CD14-positive monocyte (primary cell): ENCODE data around the gene ENTHD1. TPM values are rescaled to one million over a fixed set of nuclear protein-coding genes. Genes with fewer than 3 reads are reported as not detected.

Experiments
- DNase-seq, 3 donors: peaks; one replicate each; pipeline ENCODE4 v3.0.0-alpha.2; 2011 to 2022
- H2AFZ ChIP-seq: 2 replicates; pipeline ENCODE4 v1.6.0; 2012; ENCODE audit warnings: mild to moderate bottlenecking, low read depth, low read length, inconsistent platforms; ENCODE audit not compliant: insufficient read depth, poor library complexity, severe bottlenecking
- H3K27ac ChIP-seq, 2 donors: 1 replicate in 1 of 2; 2 replicates in 1 of 2; pipeline ENCODE4 v1.5.1; 2012 to 2013; ENCODE audit warnings: low read length in 2 of 2, control low read depth in 1 of 2, inconsistent platforms in 1 of 2, low read depth in 1 of 2, mild to moderate bottlenecking in 1 of 2
- H3K27me3 ChIP-seq, 2 donors: one replicate each; pipeline versions ENCODE4 v1.6.0 to v1.6.1; 2011 to 2013; ENCODE audit warnings: low read length in 2 of 2; ENCODE audit not compliant: control insufficient read depth in 2 of 2, insufficient read depth in 2 of 2
- H3K36me3 ChIP-seq, 2 donors: replicated peaks in 1 of 2; 1 replicate in 1 of 2; 2 replicates in 1 of 2; pipeline versions ENCODE4 v1.5.1 to v1.6.1; 2012 to 2013; ENCODE audit warnings: low read length in 2 of 2, control low read depth in 1 of 2, inconsistent platforms in 1 of 2, mild to moderate bottlenecking in 1 of 2; ENCODE audit not compliant: insufficient read depth in 2 of 2, control insufficient read depth in 1 of 2
- H3K4me1 ChIP-seq, 2 donors: 1 replicate in 1 of 2; 2 replicates in 1 of 2; pipeline versions ENCODE4 v1.5.1 to v1.6.1; 2012 to 2013; ENCODE audit warnings: low read length in 2 of 2, control low read depth in 1 of 2, inconsistent platforms in 1 of 2, mild to moderate bottlenecking in 1 of 2, moderate library complexity in 1 of 2; ENCODE audit not compliant: insufficient read depth in 2 of 2, control insufficient read depth in 1 of 2
- H3K4me2 ChIP-seq: replicated peaks from 2 replicates; pipeline ENCODE3; 2012; ENCODE audit warnings: low read length, moderate library complexity, mild to moderate bottlenecking; ENCODE audit not compliant: poor library complexity, severe bottlenecking; ENCODE audit errors: extremely low read depth
- H3K4me3 ChIP-seq, 3 experiments: fragments of 200-600 bp in 1 of 3; sonication (generic) in 1 of 3; replicated peaks in 1 of 3; 1 replicate in 2 of 3; 2 replicates in 1 of 3; pipeline ENCODE4 v1.5.1; 2011 to 2013; ENCODE audit warnings: low read length in 3 of 3, mild to moderate bottlenecking in 3 of 3, control low read depth in 2 of 3, low read depth in 2 of 3, inconsistent platforms in 1 of 3, moderate library complexity in 1 of 3
- H3K79me2 ChIP-seq: 2 replicates; pipeline ENCODE4 v1.6.0; 2012; ENCODE audit warnings: mild to moderate bottlenecking, control low read depth, inconsistent platforms, low read length, moderate library complexity; ENCODE audit not compliant: insufficient read depth
- H3K9ac ChIP-seq: 2 replicates; pipeline ENCODE4 v1.6.0; 2017; ENCODE audit warnings: low read length, mild to moderate bottlenecking; ENCODE audit not compliant: insufficient read depth, poor library complexity, severe bottlenecking
- H3K9me3 ChIP-seq, 2 donors: replicated peaks in 1 of 2; 1 replicate in 1 of 2; 2 replicates in 1 of 2; pipeline versions ENCODE4 v1.5.1 to v1.6.1; 2012 to 2013; ENCODE audit warnings: low read length in 2 of 2, control low read depth in 1 of 2; ENCODE audit not compliant: control insufficient read depth in 1 of 2, insufficient read depth in 1 of 2
- H4K20me1 ChIP-seq: 2 replicates; pipeline ENCODE4 v1.6.0; 2012; ENCODE audit warnings: mild to moderate bottlenecking, low read length, control low read depth, moderate library complexity; ENCODE audit not compliant: insufficient read depth
- H3K27ac Mint-ChIP-seq, 7 donors: one replicate each; pipeline ENCODE4 v1.8.0; 2020; ENCODE audit warnings: mild to moderate bottlenecking in 7 of 7, mixed read lengths in 7 of 7, moderate library complexity in 6 of 7, inconsistent platforms in 2 of 7
- H3K27me3 Mint-ChIP-seq, 3 donors: one replicate each; pipeline ENCODE4 v1.8.0; 2021 to 2022; ENCODE audit warnings: low read depth in 3 of 3, mild to moderate bottlenecking in 3 of 3, mixed read lengths in 3 of 3, moderate library complexity in 3 of 3, inconsistent platforms in 1 of 3
- H3K36me3 Mint-ChIP-seq, 2 donors: one replicate each; pipeline ENCODE4 v1.8.0; 2020; ENCODE audit warnings: mixed read lengths in 2 of 2, inconsistent platforms in 1 of 2, mild to moderate bottlenecking in 1 of 2
- H3K4me1 Mint-ChIP-seq: one replicate; pipeline ENCODE4 v1.8.0; 2020; ENCODE audit warnings: mild to moderate bottlenecking, mixed read lengths
- H3K4me3 Mint-ChIP-seq, 2 donors: one replicate each; pipeline ENCODE4 v1.8.0; 2020; ENCODE audit warnings: mild to moderate bottlenecking in 2 of 2, mixed read lengths in 2 of 2, moderate library complexity in 1 of 2
- H3K9me3 Mint-ChIP-seq, 7 donors: one replicate each; pipeline ENCODE4 v1.8.0; 2020 to 2022; ENCODE audit warnings: mixed read lengths in 7 of 7, mild to moderate bottlenecking in 6 of 7, moderate library complexity in 6 of 7, inconsistent platforms in 2 of 7
- WGBS: methylation state at CpG from one replicate; pipeline ENCODE4 v1.1.5; 2013; ENCODE audit warnings: missing lambda C conversion rate; ENCODE audit not compliant: insufficient coverage; 5-methylcytosine and 5-hydroxymethylcytosine counted together
- intact Hi-C, 2 donors: fragments of 100-400 bp; cut with micrococcal nuclease; formaldehyde crosslinking; loops; one replicate each; pipeline versions ENCODE4 v1.15.0 to v1.15.1; 2023
- polyA plus RNA-seq, 3 donors: library from polyadenylated mRNA; depleted of rRNA in 1 of 3; unstranded in 2 of 3; stranded (reverse) in 1 of 3; fragments of 300-500 nt in 2 of 3; fragments of >200 nt in 1 of 3; fragmentation: Illumina TruSeq in 2 of 3; gene quantifications; 1 replicate in 2 of 3; 2 replicates in 1 of 3; pipeline ENCODE4 v1.2.3, GENCODE V29; 2012 to 2021
- TF ChIP-seq, protein P1 (sequence below): fragments of 200-600 bp; IDR thresholded peaks from one replicate; pipeline ENCODE4 v1.8.0; 2022; ENCODE audit warnings: antibody characterized with exemption, mild to moderate bottlenecking

The ENTHD1 gene
- polyA plus RNA-seq, 3 donors, result not detected

- Histone ChIP-seq H3K4me3 (no peak overlapping the region), H3K4me1 (peaks cover 10 to 21% of the 10 kb centered on the region in 2 donors), H3K36me3 (no peaks in the 10 kb centered on the region), H3K9ac (no peak overlapping the region), H3K9me3 (no peaks in the 10 kb centered on the region), H3K4me2 (no peak overlapping the region), H3K27ac (no peak overlapping the region), H2AFZ (no peak overlapping the region), H4K20me1 (no peaks in the 10 kb centered on the region), H3K27me3 (peaks cover 4 to 16% of the 10 kb centered on the region in 2 donors), H3K79me2 (no peaks in the 10 kb centered on the region)
- no peaks in the 10 kb centered on the region for H3K36me3 Mint-ChIP-seq
- H3K9me3 Mint-ChIP-seq, result peaks cover 0 to under 1% (median 0%) of the 10 kb centered on the region in 7 donors
- no peak overlapping the region for H3K27ac Mint-ChIP-seq
- 93% methylated on average over 10 of the region's 14 CpGs for WGBS
- TF ChIP-seq, protein P1, sequence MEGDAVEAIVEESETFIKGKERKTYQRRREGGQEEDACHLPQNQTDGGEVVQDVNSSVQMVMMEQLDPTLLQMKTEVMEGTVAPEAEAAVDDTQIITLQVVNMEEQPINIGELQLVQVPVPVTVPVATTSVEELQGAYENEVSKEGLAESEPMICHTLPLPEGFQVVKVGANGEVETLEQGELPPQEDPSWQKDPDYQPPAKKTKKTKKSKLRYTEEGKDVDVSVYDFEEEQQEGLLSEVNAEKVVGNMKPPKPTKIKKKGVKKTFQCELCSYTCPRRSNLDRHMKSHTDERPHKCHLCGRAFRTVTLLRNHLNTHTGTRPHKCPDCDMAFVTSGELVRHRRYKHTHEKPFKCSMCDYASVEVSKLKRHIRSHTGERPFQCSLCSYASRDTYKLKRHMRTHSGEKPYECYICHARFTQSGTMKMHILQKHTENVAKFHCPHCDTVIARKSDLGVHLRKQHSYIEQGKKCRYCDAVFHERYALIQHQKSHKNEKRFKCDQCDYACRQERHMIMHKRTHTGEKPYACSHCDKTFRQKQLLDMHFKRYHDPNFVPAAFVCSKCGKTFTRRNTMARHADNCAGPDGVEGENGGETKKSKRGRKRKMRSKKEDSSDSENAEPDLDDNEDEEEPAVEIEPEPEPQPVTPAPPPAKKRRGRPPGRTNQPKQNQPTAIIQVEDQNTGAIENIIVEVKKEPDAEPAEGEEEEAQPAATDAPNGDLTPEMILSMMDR, result no peak
- DNase-seq, result no peak
- intact Hi-C loops, result loop anchor here in 1 of 2 donors (10.0 kb wide), 1 partner anchor 56 kb away; the partner anchor contains the start of gene FAM83F
- H3K4me1 Mint-ChIP-seq, result peaks cover 31% of the 10 kb centered on the region
- H3K27me3 Mint-ChIP-seq, result peaks cover 19 to 32% (median 23%) of the 10 kb centered on the region in 3 donors
- H3K4me3 Mint-ChIP-seq, result no peak overlapping the region
Measured at GRCh38 chr22:39938509-39939111, 45.0 kb upstream of the ENTHD1 start.

- no peaks in the 10 kb centered on the region for H4K20me1 ChIP-seq
- H3K9me3 ChIP-seq, result no peaks in the 10 kb centered on the region
- no peak overlapping the region for H3K4me3 Mint-ChIP-seq
- H3K9ac ChIP-seq, result no peak overlapping the region
- intact Hi-C loops, result loop anchor here in 1 of 2 donors (10.0 kb wide), 1 partner anchor 57 kb away; the partner anchor contains the start of gene FAM83F
- H3K36me3 Mint-ChIP-seq, result no peaks in the 10 kb centered on the region
- no peaks in the 10 kb centered on the region for H3K79me2 ChIP-seq
- no peak for DNase-seq
- H3K9me3 Mint-ChIP-seq, result no peaks in the 10 kb centered on the region
- peaks cover 27% of the 10 kb centered on the region for H3K4me1 Mint-ChIP-seq
- no peak overlapping the region for H2AFZ ChIP-seq
- TF ChIP-seq, protein P1, result no peak
- H3K27ac Mint-ChIP-seq, result no peak overlapping the region
- WGBS, result 20% methylated on average over 1 of the region's 3 CpGs
- H3K27me3 ChIP-seq, result peaks cover 4 to 16% of the 10 kb centered on the region in 2 donors
- no peak overlapping the region for H3K4me2 ChIP-seq
- peaks cover 5 to 14% of the 10 kb centered on the region in 2 donors for H3K4me1 ChIP-seq
- H3K36me3 ChIP-seq, result no peaks in the 10 kb centered on the region
- H3K27me3 Mint-ChIP-seq, result peaks cover 22 to 33% (median 24%) of the 10 kb centered on the region in 3 donors
- no peak overlapping the region for H3K27ac ChIP-seq
- no peak overlapping the region for H3K4me3 ChIP-seq
Measured at GRCh38 chr22:39937906-39938305, 44.3 kb upstream of the ENTHD1 start.
